ENCODE data around the gene SPATA31D1.

SPATA31D1 gene

DNA sequence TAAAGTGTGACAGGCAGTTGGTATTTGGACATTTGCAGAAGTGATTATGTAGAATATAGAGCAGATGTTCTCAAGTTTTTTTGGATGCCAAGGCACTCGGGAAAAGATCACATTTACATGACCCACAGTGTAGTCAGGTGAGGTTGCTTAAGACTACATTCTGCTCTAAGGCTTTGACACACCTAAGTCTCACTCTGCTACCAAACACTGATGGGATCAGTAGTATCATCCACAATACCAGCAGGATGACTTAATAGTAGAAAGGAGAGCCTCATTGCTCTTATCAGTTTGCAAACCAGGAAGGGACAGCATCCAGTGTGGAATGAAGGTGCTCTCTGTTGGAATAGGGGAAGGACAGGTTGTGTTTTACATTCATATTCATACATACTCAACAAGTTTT is 2.5 kb upstream of the SPATA31D1 start:
- TF ChIP-seq, protein P1, sequence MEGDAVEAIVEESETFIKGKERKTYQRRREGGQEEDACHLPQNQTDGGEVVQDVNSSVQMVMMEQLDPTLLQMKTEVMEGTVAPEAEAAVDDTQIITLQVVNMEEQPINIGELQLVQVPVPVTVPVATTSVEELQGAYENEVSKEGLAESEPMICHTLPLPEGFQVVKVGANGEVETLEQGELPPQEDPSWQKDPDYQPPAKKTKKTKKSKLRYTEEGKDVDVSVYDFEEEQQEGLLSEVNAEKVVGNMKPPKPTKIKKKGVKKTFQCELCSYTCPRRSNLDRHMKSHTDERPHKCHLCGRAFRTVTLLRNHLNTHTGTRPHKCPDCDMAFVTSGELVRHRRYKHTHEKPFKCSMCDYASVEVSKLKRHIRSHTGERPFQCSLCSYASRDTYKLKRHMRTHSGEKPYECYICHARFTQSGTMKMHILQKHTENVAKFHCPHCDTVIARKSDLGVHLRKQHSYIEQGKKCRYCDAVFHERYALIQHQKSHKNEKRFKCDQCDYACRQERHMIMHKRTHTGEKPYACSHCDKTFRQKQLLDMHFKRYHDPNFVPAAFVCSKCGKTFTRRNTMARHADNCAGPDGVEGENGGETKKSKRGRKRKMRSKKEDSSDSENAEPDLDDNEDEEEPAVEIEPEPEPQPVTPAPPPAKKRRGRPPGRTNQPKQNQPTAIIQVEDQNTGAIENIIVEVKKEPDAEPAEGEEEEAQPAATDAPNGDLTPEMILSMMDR (IDR thresholded peaks at IDR 0.05; ENCODE audit: low read depth, low read length, missing control alignments) = no peak
- no peak for DNase-seq (ENCODE audit: low read depth)
- H3K4me3 ChIP-seq (ENCODE audit: low read depth, low read length) = no peak overlapping the region

DNA sequence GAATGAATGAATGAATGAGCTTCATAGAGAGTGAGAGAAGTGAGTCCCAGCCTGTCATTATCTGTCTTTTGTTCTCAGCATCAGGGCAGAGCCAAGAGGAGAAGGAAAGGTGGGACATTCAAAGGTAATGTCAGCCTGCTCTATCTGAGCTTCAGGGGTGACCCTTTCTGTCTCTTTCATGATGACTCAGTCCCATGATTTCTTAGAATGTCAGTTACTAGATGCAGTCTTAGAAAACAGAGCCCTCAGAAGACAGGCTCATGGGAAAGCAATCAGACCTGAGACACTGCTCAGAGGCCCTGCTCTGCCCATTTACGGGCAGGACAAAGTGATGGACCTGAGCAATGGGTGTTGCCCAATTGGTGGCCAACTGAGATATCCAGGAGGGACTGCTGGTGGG is 1.1 kb downstream of the SPATA31D1 start:
- TF ChIP-seq, protein P1 (IDR thresholded peaks at IDR 0.05; ENCODE audit: low read depth, low read length, missing control alignments) = no peak
- no peak overlapping the region for H3K4me3 ChIP-seq (ENCODE audit: low read depth, low read length)
- no peak for DNase-seq (ENCODE audit: low read depth)

DNA sequence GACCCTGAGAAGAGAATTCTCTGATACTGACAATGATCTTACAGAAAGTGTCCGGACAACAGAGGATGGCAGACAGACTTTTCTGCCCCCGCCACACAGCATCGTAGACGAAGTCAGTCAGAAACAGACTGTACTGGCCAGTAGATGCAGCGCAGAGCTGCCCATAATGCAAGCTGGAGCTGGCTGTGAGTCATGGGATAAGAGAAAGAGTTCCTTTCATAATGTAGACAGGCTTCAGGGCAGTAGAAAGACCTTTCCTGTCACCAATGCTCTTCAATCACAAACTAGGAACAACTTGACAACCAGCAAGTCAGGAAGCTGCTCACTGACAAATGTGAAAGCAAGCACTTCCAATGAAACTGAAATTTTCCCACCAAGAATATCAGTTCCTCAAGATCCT is 5.1 kb downstream of the SPATA31D1 start:
- TF ChIP-seq, protein P1 (IDR thresholded peaks at IDR 0.05; ENCODE audit: low read depth, low read length, missing control alignments) = no peak
- no peak for DNase-seq (ENCODE audit: low read depth)
- no peak overlapping the region for H3K4me3 ChIP-seq (ENCODE audit: low read depth, low read length)

DNA sequence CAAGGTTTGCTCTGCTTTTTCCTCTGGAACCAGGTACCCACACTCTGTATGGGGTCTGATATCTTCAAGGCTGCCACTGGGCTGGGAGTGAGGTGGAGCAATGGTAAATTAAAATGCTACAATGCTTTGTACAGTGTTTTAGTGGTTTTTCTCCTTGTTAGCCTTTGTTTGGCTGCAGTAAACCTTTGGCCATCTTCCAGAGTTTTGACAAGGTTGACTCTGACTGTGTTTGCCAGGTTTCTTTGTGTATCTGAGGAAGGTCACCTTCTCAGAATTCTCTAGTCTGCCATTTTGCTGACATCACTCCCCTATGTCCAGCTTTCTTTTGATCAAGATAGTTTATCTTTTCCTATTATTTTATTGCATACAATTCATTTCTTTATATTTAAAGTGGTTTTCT is 11.2 kb downstream of the SPATA31D1 start:
- H3K4me3 ChIP-seq (ENCODE audit: low read depth, low read length) = no peak overlapping the region
- TF ChIP-seq, protein P1 (IDR thresholded peaks at IDR 0.05; ENCODE audit: low read depth, low read length, missing control alignments) = no peak
- no peak for DNase-seq (ENCODE audit: low read depth)

DNA sequence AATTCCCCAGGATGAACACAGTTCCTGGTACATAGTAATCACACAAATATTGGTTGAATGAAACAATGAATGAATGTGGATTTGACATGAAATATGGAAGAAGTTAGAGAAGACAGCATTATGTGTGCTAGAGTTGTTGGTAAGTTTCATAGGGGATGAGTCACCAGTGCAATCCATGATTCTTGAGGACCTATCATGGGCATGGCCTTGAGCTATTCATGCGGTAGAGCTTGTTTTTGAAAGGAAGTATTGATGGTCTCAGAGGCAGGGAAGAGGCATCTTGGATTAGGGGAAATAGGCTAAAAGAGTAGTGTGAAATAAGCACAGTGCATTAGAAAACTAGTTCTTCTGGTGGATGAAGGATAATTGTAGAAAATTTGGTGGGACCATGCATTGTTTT is 22.1 kb downstream of the SPATA31D1 start:
- DNase-seq (ENCODE audit: low read depth) = no peak
- H3K4me3 ChIP-seq (ENCODE audit: low read depth, low read length) = no peak overlapping the region
- TF ChIP-seq, protein P1 (IDR thresholded peaks at IDR 0.05; ENCODE audit: low read depth, low read length, missing control alignments) = no peak

DNA sequence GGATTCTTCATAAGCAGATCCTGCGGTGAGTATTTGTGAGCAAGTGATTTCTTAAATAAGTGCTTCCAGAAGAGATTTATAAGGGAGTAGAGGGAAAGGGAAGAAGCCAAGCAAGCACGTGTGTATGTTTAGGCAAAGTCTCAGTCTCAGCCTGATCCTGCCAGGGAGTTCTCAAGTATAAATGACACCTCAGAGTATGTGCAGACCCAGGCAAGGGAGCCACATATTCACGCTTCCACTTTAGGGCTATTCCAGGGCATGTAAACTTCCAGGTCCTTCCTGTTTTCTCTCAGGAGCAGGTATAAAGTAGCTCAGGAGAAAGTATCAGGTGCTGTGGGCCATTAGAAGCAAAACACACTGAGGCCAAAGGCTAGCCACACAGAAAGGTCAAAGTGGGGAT is 22.6 kb downstream of the SPATA31D1 start:
- H3K4me3 ChIP-seq (ENCODE audit: low read depth, low read length) = no peak overlapping the region
- DNase-seq (ENCODE audit: low read depth) = no peak
- TF ChIP-seq, protein P1 (IDR thresholded peaks at IDR 0.05; ENCODE audit: low read depth, low read length, missing control alignments) = no peak

DNA sequence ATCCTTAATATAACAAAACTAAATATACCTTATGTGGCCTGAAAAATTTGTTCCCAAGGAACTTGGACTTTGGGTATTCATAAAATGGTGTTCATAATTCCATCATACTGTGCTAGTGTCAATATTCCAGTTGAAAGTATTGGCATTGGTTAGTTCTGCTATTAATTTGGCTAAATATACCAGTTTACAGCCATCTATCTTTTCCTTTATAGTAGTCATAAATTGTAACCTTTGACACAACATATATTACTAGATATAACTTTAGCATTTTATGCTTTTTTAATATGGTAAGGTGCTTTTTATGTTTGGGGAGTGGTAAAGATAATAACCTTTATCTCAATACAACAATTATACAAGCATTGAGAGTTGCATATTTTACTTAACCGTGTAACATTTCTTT is 23.7 kb downstream of the SPATA31D1 start:
- no peak overlapping the region for H3K4me3 ChIP-seq (ENCODE audit: low read depth, low read length)
- TF ChIP-seq, protein P1 (IDR thresholded peaks at IDR 0.05; ENCODE audit: low read depth, low read length, missing control alignments) = no peak

More for the DNA sequence above, 23.7 kb downstream of the SPATA31D1 start:
- DNase-seq (ENCODE audit: low read depth) = no peak

Measured in GM12864 (cell line).